Psoas muscle (tissue), 8 donors: ENCODE data around the gene CDKN1C. TPM values are rescaled to one million over a fixed set of nuclear protein-coding genes. Genes with fewer than 3 reads are reported as not detected.

Source experiments
- ATAC-seq, 4 donors: fragments of 200-7000 bp; cut with Tn5 transposase; one replicate each; pipeline ENCODE4 v1.9.1; 2020; ENCODE audit warnings: moderate library complexity in 3 of 4, mild to moderate bottlenecking in 2 of 4
- DNase-seq, 2 donors: peaks; one replicate each; pipeline ENCODE4 v3.0.0-alpha.2; 2020
- H3K27ac ChIP-seq: fragments of 200-600 bp; one replicate; pipeline ENCODE4 v1.8.0; 2022
- H3K27me3 ChIP-seq, 3 donors: fragments of 200-600 bp in 1 of 3; one replicate each; pipeline versions ENCODE4 v1.6.1 to v1.8.0; 2013 to 2022; ENCODE audit warnings: low read length in 2 of 3, mild to moderate bottlenecking in 2 of 3, moderate library complexity in 1 of 3; ENCODE audit not compliant: insufficient read depth in 3 of 3
- H3K36me3 ChIP-seq, 2 donors: fragments of 200-600 bp in 1 of 2; one replicate each; pipeline versions ENCODE4 v1.6.1 to v1.8.0; 2013 to 2022; ENCODE audit warnings: low read depth in 1 of 2, mild to moderate bottlenecking in 1 of 2, moderate library complexity in 1 of 2; ENCODE audit not compliant: insufficient read depth in 1 of 2
- H3K4me1 ChIP-seq: fragments of 200-600 bp; one replicate; pipeline ENCODE4 v1.8.0; 2022
- H3K4me3 ChIP-seq: fragments of 200-600 bp; one replicate; pipeline ENCODE4 v1.8.0; 2022; ENCODE audit warnings: mild to moderate bottlenecking
- H3K9me3 ChIP-seq: fragments of 200-600 bp; one replicate; pipeline ENCODE4 v1.8.0; 2022
- CTCF ChIP-seq: fragments of 200-600 bp; IDR thresholded peaks from one replicate; pipeline ENCODE4 v1.8.0; 2022; ENCODE audit warnings: antibody characterized with exemption
- WGBS, 3 donors: extraction: QIAGEN DNeasy Blood & Tissue Kit; methylation state at CpG; one replicate each; pipeline versions ENCODE4 v1.1.6 to v1.1.7; 2013; 5-methylcytosine and 5-hydroxymethylcytosine counted together
- intact Hi-C, 2 donors: fragments of 100-400 bp; cut with DNase I; formaldehyde crosslinking; loops; one replicate each; pipeline versions ENCODE4 v1.11.0 to v1.14.2; 2022
- polyA plus RNA-seq, 3 donors: library from polyadenylated mRNA; stranded (reverse); fragments of 200-250 nt; gene quantifications; one replicate each; pipeline ENCODE4 v1.2.3, GENCODE V29; 2013
- total RNA-seq, 4 donors: library from RNA; stranded (reverse); fragmentation: NEBNext Ultra II Directional in 2 of 4; extraction: Animal tissue kit (Norgen Biotek cat#: 25700) in 2 of 4; gene quantifications; one replicate each; pipeline versions ENCODE4 v1.2.1 to v1.2.4, GENCODE V29; 2021 to 2023
- donor health status: healthy with polysubstance abuse.
- donor health status: DM: no; HTN: no; CAD: no; lungs with moderate emphysema.
- donor health status: Bipolar disorder and iron deficiency.
- donor health status: healthy.
- donor health status: DM: yes; HTN: yes; CAD: no.
- donor health status: DM: no; HTN: no; CAD: no.
- donor health status: DM: no; HTN: no; CAD: no.
- donor health status: DM: yes; HTN: yes; CAD: no.

The CDKN1C gene
- total and polyA plus RNA-seq, 7 donors, result 14.3 to 49.4 (median 29.9) TPM

GRCh38 chr11:2904153-2905052 lies 18.8 kb upstream of the CDKN1C start:
- Histone ChIP-seq H3K9me3 (no peaks in the 10 kb centered on the region), H3K36me3 (no peaks in the 10 kb centered on the region), H3K4me3 (no peak overlapping the region), H3K27ac (no peak overlapping the region), H3K4me1 (peaks cover 6% of the 10 kb centered on the region), H3K27me3 (peaks cover 0 to 43% (median 13%) of the 10 kb centered on the region in 3 donors)
- no peak for DNase-seq
- intact Hi-C loops, result no loop called here
- WGBS, 3 donors, result 58 to 69% (median 60%) methylated on average over 19 to 21 of the region's 21 CpGs
- no peak for TF ChIP-seq CTCF
- ATAC-seq, result no peak

GRCh38 chr11:2903672-2904011 lies 18.1 kb upstream of the CDKN1C start:
- Histone ChIP-seq H3K4me3 (no peak overlapping the region), H3K36me3 (no peaks in the 10 kb centered on the region), H3K9me3 (no peaks in the 10 kb centered on the region), H3K4me1 (peaks cover 6% of the 10 kb centered on the region), H3K27ac (no peak overlapping the region), H3K27me3 (peaks cover 0 to 42% (median 10%) of the 10 kb centered on the region in 3 donors)
- DNase-seq (no peak), ATAC-seq (no peak)
- intact Hi-C loops, result no loop called here
- WGBS, 3 donors, result 66 to 85% (median 83%) methylated on average over 7 of the region's 7 CpGs
- no peak for TF ChIP-seq CTCF

- WGBS, 3 donors, result 71 to 78% (median 77%) methylated on average over 23 of the region's 23 CpGs
- H3K4me1 ChIP-seq, result peaks cover 6% of the 10 kb centered on the region
- H3K36me3 ChIP-seq, result no peaks in the 10 kb centered on the region
- no peak overlapping the region for H3K27ac ChIP-seq
- H3K4me3 ChIP-seq, result peak overlapping the region; percentile 70
- TF ChIP-seq CTCF, result no peak
- no peak for ATAC-seq
- no peak for DNase-seq
- H3K9me3 ChIP-seq, result no peaks in the 10 kb centered on the region
- intact Hi-C loops, result no loop called here
- H3K27me3 ChIP-seq, result peaks cover 0 to 36% (median 10%) of the 10 kb centered on the region in 3 donors
Observed at GRCh38 chr11:2902784-2903671, 17.5 kb upstream of the CDKN1C start.

- H3K4me3 ChIP-seq, result peak overlapping the region; percentile 70
- 5 to 9% (median 6%) methylated on average over 53 to 58 of the region's 58 CpGs for whole genome bisulfite sequencing, 3 donors
- H3K27ac ChIP-seq, result peak overlapping the region; percentile 55
- H3K9me3 ChIP-seq, result no peaks in the 10 kb centered on the region
- ATAC-seq (peak; percentile 84 to 95 (median 88)), DNase-seq (peak; percentile 96)
- no peaks in the 10 kb centered on the region for H3K36me3 ChIP-seq
- intact Hi-C loops, result no loop called here
- H3K4me1 ChIP-seq, result peaks cover 6% of the 10 kb centered on the region
- H3K27me3 ChIP-seq, result peaks cover 0 to 27% (median 5%) of the 10 kb centered on the region in 3 donors
- no peak for TF ChIP-seq CTCF
Observed at GRCh38 chr11:2901854-2902783, 16.5 kb upstream of the CDKN1C start.
